Pulmonary artery endothelial cell (primary cell): ENCODE measurements around the gene ARMC12. TPM values are rescaled to one million over a fixed set of nuclear protein-coding genes. Genes with fewer than 3 reads are reported as not detected.
A peak's percentile ranks its signal among the peaks of the same experiment; 100 is the strongest.
"Not testable (repeated sequence)": the region's sequence is repeated elsewhere in the genome, so short reads cannot be mapped to it uniquely, and the experiment has no call there.

Experiments used
- DNase-seq: peaks from one replicate; pipeline ENCODE4 v3.0.0-alpha.2; 2011; ENCODE audit warnings: low read depth, low spot score
- total RNA-seq: library from RNA; depleted of rRNA; stranded (reverse); fragments of >200 nt; gene quantifications from 2 replicates; pipeline ENCODE4 v1.2.3, GENCODE V29; 2014

ARMC12 gene
- total RNA-seq, 1 donor from 2014 or later = 0.40 TPM

- no peak for DNase-seq
These were observed 17.9 kb upstream of the ARMC12 start for GRCh38 chr6:35718911-35719381.

- DNase-seq = no peak
These were observed 17.4 kb upstream of the ARMC12 start for GRCh38 chr6:35719404-35719829.

- no peak for DNase-seq
These were observed 16.8 kb upstream of the ARMC12 start for GRCh38 chr6:35719830-35720733.

GRCh38 chr6:35722121-35722761 lies 14.6 kb upstream of the ARMC12 start:
- no peak for DNase-seq

GRCh38 chr6:35723587-35723986 lies 13.2 kb upstream of the ARMC12 start:
- DNase-seq = no peak

- DNase-seq = no peak
These were observed 12.8 kb upstream of the ARMC12 start for GRCh38 chr6:35724059-35724458.

GRCh38 chr6:35724471-35724870 lies 12.4 kb upstream of the ARMC12 start:
- DNase-seq = no peak

- DNase-seq = no peak
These were observed 11.6 kb upstream of the ARMC12 start for GRCh38 chr6:35725081-35725708.

- no peak for DNase-seq
These were observed 11.0 kb upstream of the ARMC12 start for GRCh38 chr6:35725721-35726438.

- DNase-seq = no peak
These were observed 9.4 kb upstream of the ARMC12 start for GRCh38 chr6:35727231-35727934.

- peak; percentile 78 for DNase-seq
These were observed 8.7 kb upstream of the ARMC12 start for GRCh38 chr6:35727935-35728682.

- DNase-seq = no peak
These were observed 7.9 kb upstream of the ARMC12 start for GRCh38 chr6:35728683-35729678.

- DNase-seq = no peak
These were observed 7.1 kb upstream of the ARMC12 start for GRCh38 chr6:35729722-35730121.

- no peak for DNase-seq
These were observed 6.0 kb upstream of the ARMC12 start for GRCh38 chr6:35730745-35731413.

GRCh38 chr6:35731414-35731735 lies 5.5 kb upstream of the ARMC12 start:
- DNase-seq = peak; percentile 60

GRCh38 chr6:35731736-35732532 lies 4.9 kb upstream of the ARMC12 start:
- DNase-seq = peak; percentile 80

GRCh38 chr6:35733633-35734032 lies 3.2 kb upstream of the ARMC12 start:
- no peak for DNase-seq

- not testable (repeated sequence) for DNase-seq
These were observed 2.5 kb upstream of the ARMC12 start for GRCh38 chr6:35734319-35734718.
